Measurements from ENCODE around the gene OPN4. TPM values are rescaled to one million over a fixed set of nuclear protein-coding genes. Genes with fewer than 3 reads are reported as not detected.

OPN4 gene
- total and polyA plus RNA-seq, 2 donors (not counting 3 experiments of a cell fraction or from before 2014, with no cell fraction given): not detected

DNA sequence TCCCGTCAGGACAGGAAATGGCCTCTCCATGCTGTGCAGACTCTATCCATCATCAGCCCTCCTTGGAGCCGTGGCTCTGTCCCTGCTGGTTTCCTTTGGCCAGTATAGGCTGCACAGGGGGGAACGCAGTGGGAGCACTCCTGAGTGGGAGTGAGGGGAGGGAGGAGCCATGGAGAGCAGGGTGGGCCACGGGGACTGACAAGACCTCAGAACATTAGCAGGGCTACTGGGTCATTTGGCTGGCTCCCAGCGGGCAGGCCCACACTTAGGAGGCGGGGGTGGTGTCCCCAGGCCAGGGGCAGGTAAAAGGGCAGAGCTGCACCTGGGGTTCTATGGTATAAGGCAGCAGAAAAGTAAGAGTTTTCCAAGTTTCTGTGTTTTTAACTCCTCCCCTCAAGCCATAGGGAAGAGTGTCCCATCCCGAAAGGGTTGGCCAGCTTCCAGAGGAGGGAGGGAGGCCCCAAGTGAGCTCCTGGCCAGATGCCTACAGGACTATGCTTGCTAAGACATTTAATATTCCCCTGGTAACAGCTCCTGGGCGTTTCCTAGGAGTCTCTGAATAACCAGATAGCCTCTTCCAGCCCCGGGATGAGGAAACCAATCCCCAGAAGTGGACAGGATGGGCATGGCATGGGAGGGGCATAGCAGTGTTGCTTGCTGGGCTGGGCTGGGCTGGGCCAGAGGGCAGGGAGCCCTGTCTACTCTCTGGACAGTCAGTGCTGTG, 5.5 kb upstream of the OPN4 start:
- no peaks in the 10 kb centered on the region for H4K20me1 ChIP-seq (replicated peaks; ENCODE audit: control insufficient read depth, extremely low read depth, insufficient read depth, low read length)
- H3K9me3 ChIP-seq (replicated peaks; ENCODE audit: control insufficient read depth, insufficient read depth, low read length): no peaks in the 10 kb centered on the region
- H3K27me3 ChIP-seq (ENCODE audit: control insufficient read depth in 2 of 2, insufficient read depth in 2 of 2, low read length in 2 of 2): peaks cover 0 to 1% of the 10 kb centered on the region in 2 experiments
- H3K4me3 ChIP-seq (replicated peaks in 1 of 3; ENCODE audit: insufficient read depth in 1 of 3, low read depth in 1 of 3, low read length in 3 of 3): no peak overlapping the region
- TF ChIP-seq GATA2 (IDR thresholded peaks at IDR 0.05; ENCODE audit: insufficient read depth, insufficient read length, low read depth, low read length) (no peak), POLR2AphosphoS5 (IDR thresholded peaks at IDR 0.05; ENCODE audit: insufficient read depth, low read depth, low read length) (no peak), MYC (IDR thresholded peaks at IDR 0.05; ENCODE audit: low read depth, low read length) (no peak), JUN (IDR thresholded peaks at IDR 0.05; ENCODE audit: borderline replicate concordance, insufficient read depth, insufficient read length, low read depth) (no peak), POLR2A (IDR thresholded peaks at IDR 0.05; ENCODE audit: low read depth, low read length) (no peak), FOS (IDR thresholded peaks at IDR 0.05; ENCODE audit: borderline replicate concordance, insufficient read depth, low read length) (no peak), EZH2 (IDR thresholded peaks at IDR 0.05; ENCODE audit: borderline replicate concordance, low read depth, low read length, severe bottlenecking) (no peak)
- TF ChIP-seq, protein P1, sequence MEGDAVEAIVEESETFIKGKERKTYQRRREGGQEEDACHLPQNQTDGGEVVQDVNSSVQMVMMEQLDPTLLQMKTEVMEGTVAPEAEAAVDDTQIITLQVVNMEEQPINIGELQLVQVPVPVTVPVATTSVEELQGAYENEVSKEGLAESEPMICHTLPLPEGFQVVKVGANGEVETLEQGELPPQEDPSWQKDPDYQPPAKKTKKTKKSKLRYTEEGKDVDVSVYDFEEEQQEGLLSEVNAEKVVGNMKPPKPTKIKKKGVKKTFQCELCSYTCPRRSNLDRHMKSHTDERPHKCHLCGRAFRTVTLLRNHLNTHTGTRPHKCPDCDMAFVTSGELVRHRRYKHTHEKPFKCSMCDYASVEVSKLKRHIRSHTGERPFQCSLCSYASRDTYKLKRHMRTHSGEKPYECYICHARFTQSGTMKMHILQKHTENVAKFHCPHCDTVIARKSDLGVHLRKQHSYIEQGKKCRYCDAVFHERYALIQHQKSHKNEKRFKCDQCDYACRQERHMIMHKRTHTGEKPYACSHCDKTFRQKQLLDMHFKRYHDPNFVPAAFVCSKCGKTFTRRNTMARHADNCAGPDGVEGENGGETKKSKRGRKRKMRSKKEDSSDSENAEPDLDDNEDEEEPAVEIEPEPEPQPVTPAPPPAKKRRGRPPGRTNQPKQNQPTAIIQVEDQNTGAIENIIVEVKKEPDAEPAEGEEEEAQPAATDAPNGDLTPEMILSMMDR (IDR thresholded peaks at IDR 0.05; ENCODE audit: extremely low read depth in 1 of 2, insufficient read depth in 1 of 2, low read depth in 1 of 2, low read length in 2 of 2): no peak
- TF ChIP-seq, protein P2, sequence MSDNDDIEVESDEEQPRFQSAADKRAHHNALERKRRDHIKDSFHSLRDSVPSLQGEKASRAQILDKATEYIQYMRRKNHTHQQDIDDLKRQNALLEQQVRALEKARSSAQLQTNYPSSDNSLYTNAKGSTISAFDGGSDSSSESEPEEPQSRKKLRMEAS (IDR thresholded peaks at IDR 0.05; ENCODE audit: insufficient read depth, insufficient read length): no peak
- H2AFZ ChIP-seq (ENCODE audit: low read depth, low read length): no peak overlapping the region
- H3K4me1 ChIP-seq (ENCODE audit: control insufficient read depth, extremely low read depth, insufficient read depth, low read length): no peaks in the 10 kb centered on the region
- H3K9me1 ChIP-seq (replicated peaks; ENCODE audit: control insufficient read depth, extremely low read depth, insufficient read depth, low read length): no peaks in the 10 kb centered on the region
- dilution Hi-C loops (cut with MboI; ENCODE audit: extremely low pct_ligation_motif_present, low sequenced_read_pairs): no loop called here
- no peak overlapping the region for H3K27ac ChIP-seq (ENCODE audit: insufficient read depth, low read depth, low read length)
- H3K79me2 ChIP-seq (ENCODE audit: control insufficient read depth, insufficient read depth, low read length): no peaks in the 10 kb centered on the region
- DNase-seq (ENCODE audit: low read depth, low spot score): no peak
- H3K36me3 ChIP-seq (ENCODE audit: control insufficient read depth in 2 of 2, extremely low read depth in 1 of 2, insufficient read depth in 2 of 2, low read length in 2 of 2): no peaks in the 10 kb centered on the region
- no TSS peak for BruUV-seq (replicated peaks)
- FAIRE-seq: no peak
- POLR2A ChIA-PET: no interaction called here
- CTCF ChIA-PET: no interaction called here
- no peak overlapping the region for H3K4me2 ChIP-seq (ENCODE audit: insufficient read depth, low read length)
- intact Hi-C loops (cut with micrococcal nuclease): no loop called here
- no peak overlapping the region for H3K9ac ChIP-seq (replicated peaks; ENCODE audit: extremely low read depth, insufficient read depth, low read length)

Data from endothelial cell of umbilical vein (primary cell).